Kidney epithelial cell (primary cell): ENCODE measurements around the gene MT3. TPM values are rescaled to one million over a fixed set of nuclear protein-coding genes. Genes with fewer than 3 reads are reported as not detected.

Source experiments
- DNase-seq: peaks from one replicate; pipeline ENCODE4 v3.0.0-alpha.2; 2010; ENCODE audit warnings: low read depth
- H3K27me3 ChIP-seq: 2 replicates; pipeline ENCODE4 v1.6.0; 2011; ENCODE audit warnings: low read length; ENCODE audit not compliant: control insufficient read depth, insufficient read depth
- H3K36me3 ChIP-seq: 2 replicates; pipeline ENCODE4 v1.5.1; 2011; ENCODE audit warnings: low read length; ENCODE audit not compliant: control insufficient read depth, insufficient read depth
- H3K4me3 ChIP-seq: 2 replicates; pipeline ENCODE4 v1.5.1; 2011; ENCODE audit warnings: low read depth, mild to moderate bottlenecking, control low read depth, low read length
- total RNA-seq: library from RNA; depleted of rRNA; stranded (reverse); fragments of >200 nt; gene quantifications from 2 replicates; pipeline ENCODE4 v1.2.3, GENCODE V29; 2015
- TF ChIP-seq, protein P1 (sequence below): IDR thresholded peaks from 2 replicates; pipeline ENCODE4 v1.5.1; 2011; ENCODE audit warnings: mild to moderate bottlenecking, moderate library complexity, low read length, control low read depth, inconsistent platforms; ENCODE audit not compliant: insufficient read depth, poor library complexity, severe bottlenecking

MT3 gene
- total RNA-seq, 1 donor from 2014 or later, result not detected

DNA sequence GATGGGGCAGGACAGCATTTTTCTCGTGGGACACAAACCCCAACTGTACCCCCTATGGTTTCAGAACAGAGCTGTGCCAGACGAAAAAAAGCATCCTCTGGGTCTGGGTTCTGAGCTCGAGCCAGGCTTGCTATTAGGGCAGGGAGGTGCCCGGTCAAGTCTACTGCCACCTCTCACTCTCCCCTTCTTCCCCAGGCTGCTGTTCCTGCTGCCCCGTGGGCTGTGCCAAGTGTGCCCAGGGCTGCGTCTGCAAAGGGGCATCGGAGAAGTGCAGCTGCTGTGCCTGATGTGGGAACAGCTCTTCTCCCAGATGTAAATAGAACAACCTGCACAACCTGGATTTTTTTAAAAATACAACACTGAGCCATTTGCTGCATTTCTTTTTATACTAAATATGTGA is 37.4 kb downstream of the MT3 start:
- H3K4me3 ChIP-seq, result peak overlapping the region; percentile 60
- TF ChIP-seq, protein P1, sequence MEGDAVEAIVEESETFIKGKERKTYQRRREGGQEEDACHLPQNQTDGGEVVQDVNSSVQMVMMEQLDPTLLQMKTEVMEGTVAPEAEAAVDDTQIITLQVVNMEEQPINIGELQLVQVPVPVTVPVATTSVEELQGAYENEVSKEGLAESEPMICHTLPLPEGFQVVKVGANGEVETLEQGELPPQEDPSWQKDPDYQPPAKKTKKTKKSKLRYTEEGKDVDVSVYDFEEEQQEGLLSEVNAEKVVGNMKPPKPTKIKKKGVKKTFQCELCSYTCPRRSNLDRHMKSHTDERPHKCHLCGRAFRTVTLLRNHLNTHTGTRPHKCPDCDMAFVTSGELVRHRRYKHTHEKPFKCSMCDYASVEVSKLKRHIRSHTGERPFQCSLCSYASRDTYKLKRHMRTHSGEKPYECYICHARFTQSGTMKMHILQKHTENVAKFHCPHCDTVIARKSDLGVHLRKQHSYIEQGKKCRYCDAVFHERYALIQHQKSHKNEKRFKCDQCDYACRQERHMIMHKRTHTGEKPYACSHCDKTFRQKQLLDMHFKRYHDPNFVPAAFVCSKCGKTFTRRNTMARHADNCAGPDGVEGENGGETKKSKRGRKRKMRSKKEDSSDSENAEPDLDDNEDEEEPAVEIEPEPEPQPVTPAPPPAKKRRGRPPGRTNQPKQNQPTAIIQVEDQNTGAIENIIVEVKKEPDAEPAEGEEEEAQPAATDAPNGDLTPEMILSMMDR, result no peak

GRCh38 chr16:56628486-56629350 is 39.4 kb downstream of the MT3 start:
- Histone ChIP-seq H3K36me3 (no peaks in the 10 kb centered on the region), H3K4me3 (no peak overlapping the region), H3K27me3 (peaks cover 15% of the 10 kb centered on the region)
- no peak for DNase-seq
- TF ChIP-seq, protein P1, result no peak

More for the DNA sequence above, 37.4 kb downstream of the MT3 start:
- Histone ChIP-seq H3K36me3 (no peaks in the 10 kb centered on the region), H3K27me3 (no peaks in the 10 kb centered on the region)
- no peak for DNase-seq

DNA sequence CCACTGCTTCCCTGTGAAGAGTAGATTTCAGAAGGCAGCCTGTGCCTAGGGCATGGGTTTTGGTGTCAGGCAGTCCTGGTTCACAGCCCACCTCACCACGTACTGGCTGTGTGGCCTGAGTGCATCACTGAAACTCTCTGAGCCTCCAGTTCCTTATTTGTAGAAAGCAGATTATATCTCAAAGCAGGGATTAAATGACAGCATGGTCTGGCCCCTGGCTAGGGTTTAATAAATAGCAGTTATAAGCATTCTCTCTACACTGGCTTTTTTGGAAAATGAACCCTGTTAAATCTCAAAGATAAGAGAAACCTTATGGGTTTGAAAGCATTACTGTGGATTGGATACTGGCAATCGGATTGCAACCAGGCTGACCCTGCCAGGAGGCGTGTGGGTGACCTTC is 40.2 kb downstream of the MT3 start:
- Histone ChIP-seq H3K27me3 (peaks cover 16% of the 10 kb centered on the region), H3K4me3 (no peak overlapping the region), H3K36me3 (no peaks in the 10 kb centered on the region)
- TF ChIP-seq, protein P1, result no peak
- DNase-seq, result no peak

- TF ChIP-seq, protein P1, result no peak
- no peak overlapping the region for H3K4me3 ChIP-seq
- peaks cover 22% of the 10 kb centered on the region for H3K27me3 ChIP-seq
- no peak for DNase-seq
- H3K36me3 ChIP-seq, result no peaks in the 10 kb centered on the region
Measured at GRCh38 chr16:56630134-56630533, 40.8 kb downstream of the MT3 start.

DNA sequence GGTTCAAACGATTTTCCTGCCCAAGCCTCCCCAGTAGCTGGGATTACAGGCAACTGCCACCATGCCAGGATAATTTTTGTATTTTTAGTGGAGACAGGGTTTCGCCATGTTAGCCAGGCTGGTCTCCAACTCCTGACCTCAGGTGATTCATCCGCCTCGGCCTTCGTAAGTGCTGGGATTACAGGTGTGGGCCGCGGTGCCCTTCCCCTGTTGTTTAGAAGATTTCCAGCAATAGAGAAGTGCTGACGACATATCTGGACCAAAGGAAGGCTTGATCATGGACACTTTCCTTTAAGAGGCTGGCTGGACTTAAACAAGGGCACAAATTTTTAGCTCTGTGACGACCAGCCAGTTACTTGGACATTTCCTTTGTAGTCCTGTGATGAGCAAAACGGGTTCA is 41.9 kb downstream of the MT3 start:
- TF ChIP-seq, protein P1, result no peak
- Histone ChIP-seq H3K27me3 (peaks cover 32% of the 10 kb centered on the region), H3K4me3 (no peak overlapping the region), H3K36me3 (no peaks in the 10 kb centered on the region)
- DNase-seq, result no peak

- Histone ChIP-seq H3K36me3 (no peaks in the 10 kb centered on the region), H3K27me3 (peaks cover 38% of the 10 kb centered on the region), H3K4me3 (peak overlapping the region; percentile 36)
- TF ChIP-seq, protein P1, result no peak
- no peak for DNase-seq
Measured at GRCh38 chr16:56631832-56632155, 42.5 kb downstream of the MT3 start.
